BJ (cell line): Measurements from ENCODE around the gene XPNPEP1. TPM values are rescaled to one million over a fixed set of nuclear protein-coding genes. Genes with fewer than 3 reads are reported as not detected.

Experiments
- CTCF ChIA-PET: fragments of 350-600 bp; formaldehyde crosslinking; extraction: SDS; loops from one replicate; lab custom pipeline; 2021; ENCODE audit warnings: antibody characterized with exemption, inconsistent platforms; lab: Yijun Ruan, JAX
- POLR2A ChIA-PET: fragments of 300-600 bp; sonication (Branson Sonifier 250); formaldehyde crosslinking; extraction: SDS; loops from one replicate; lab custom pipeline; 2021; ENCODE audit warnings: antibody characterized with exemption; lab: Charles Lee
- DNase-seq: peaks from one replicate; pipeline ENCODE4 v3.0.0-alpha.2; 2011; ENCODE audit warnings: low read depth
- H3K27me3 ChIP-seq: 2 replicates; pipeline ENCODE4 v1.6.0; 2011; ENCODE audit warnings: low read length; ENCODE audit not compliant: control insufficient read depth, insufficient read depth
- H3K36me3 ChIP-seq: 2 replicates; pipeline ENCODE4 v1.5.1; 2011; ENCODE audit warnings: low read length; ENCODE audit not compliant: control insufficient read depth, insufficient read depth
- H3K4me3 ChIP-seq: 2 replicates; pipeline ENCODE4 v1.5.1; 2011; ENCODE audit warnings: low read depth, mild to moderate bottlenecking, control low read depth, low read length
- polyA plus RNA-seq: library from polyadenylated mRNA; depleted of rRNA; stranded (reverse); fragments of >200 nt; gene quantifications from 2 replicates; pipeline ENCODE4 v1.2.3, GENCODE V29; 2011
- TF ChIP-seq, protein P1 (sequence below): IDR thresholded peaks from 2 replicates; pipeline ENCODE4 v1.5.1; 2011; ENCODE audit warnings: low read depth, mild to moderate bottlenecking, control low read depth, inconsistent platforms, low read length, moderate library complexity; ENCODE audit not compliant: insufficient read depth

XPNPEP1 gene
- polyA plus RNA-seq, 1 experiment: 173 TPM

DNA sequence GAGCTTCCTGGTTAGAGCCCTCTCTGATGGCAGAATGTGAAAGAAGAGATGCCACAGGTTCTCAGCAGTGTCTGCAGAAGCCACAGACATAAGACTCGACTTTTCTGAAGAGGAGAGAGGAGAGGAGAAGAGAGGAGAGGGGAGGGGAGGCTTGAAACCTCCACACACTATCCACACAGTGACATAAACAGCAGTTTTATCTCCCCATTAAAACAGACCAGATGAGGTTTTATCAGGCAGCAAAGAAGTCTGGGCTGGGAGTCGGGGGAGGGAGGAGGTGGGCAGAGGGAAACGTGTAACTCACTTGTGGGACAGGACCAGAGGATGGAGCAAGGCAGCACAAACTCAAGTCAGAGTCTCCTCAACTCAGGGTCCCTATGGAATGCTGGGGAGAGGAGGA lies 76.5 kb downstream of the XPNPEP1 start:
- no peak for DNase-seq
- TF ChIP-seq, protein P1, sequence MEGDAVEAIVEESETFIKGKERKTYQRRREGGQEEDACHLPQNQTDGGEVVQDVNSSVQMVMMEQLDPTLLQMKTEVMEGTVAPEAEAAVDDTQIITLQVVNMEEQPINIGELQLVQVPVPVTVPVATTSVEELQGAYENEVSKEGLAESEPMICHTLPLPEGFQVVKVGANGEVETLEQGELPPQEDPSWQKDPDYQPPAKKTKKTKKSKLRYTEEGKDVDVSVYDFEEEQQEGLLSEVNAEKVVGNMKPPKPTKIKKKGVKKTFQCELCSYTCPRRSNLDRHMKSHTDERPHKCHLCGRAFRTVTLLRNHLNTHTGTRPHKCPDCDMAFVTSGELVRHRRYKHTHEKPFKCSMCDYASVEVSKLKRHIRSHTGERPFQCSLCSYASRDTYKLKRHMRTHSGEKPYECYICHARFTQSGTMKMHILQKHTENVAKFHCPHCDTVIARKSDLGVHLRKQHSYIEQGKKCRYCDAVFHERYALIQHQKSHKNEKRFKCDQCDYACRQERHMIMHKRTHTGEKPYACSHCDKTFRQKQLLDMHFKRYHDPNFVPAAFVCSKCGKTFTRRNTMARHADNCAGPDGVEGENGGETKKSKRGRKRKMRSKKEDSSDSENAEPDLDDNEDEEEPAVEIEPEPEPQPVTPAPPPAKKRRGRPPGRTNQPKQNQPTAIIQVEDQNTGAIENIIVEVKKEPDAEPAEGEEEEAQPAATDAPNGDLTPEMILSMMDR: no peak
- no peaks in the 10 kb centered on the region for H3K36me3 ChIP-seq
- ChIA-PET POLR2A (no interaction called here), CTCF (no interaction called here)
- peaks cover 2% of the 10 kb centered on the region; the same call in 1 of the 2 replicates for H3K27me3 ChIP-seq
- no peak overlapping the region for H3K4me3 ChIP-seq

DNA sequence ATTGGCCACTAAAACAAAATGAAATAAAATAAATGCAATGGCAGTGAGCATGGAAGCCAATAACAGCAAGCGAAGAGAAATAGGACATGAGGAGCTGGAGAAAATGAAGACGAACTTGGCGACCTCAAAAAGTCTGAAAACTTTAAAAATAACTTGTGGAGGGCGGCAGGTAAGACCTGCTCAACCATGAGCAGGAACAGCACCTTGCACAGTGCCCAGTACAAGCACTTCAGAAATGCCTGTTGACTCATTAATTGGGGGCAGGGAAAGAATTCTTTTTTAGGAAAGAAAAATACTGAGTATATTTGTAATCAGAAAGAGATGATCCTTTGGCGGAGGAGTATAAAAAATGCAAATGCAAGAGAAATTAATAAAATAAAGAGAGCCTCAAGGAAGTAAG lies 78.0 kb downstream of the XPNPEP1 start:
- POLR2A ChIA-PET: no interaction called here
- Histone ChIP-seq H3K4me3 (no peak overlapping the region), H3K36me3 (no peaks in the 10 kb centered on the region), H3K27me3 (peaks cover 2% of the 10 kb centered on the region; the same call in 1 of the 2 replicates)
- TF ChIP-seq, protein P1: no peak
- CTCF ChIA-PET: interaction anchor here (1.1 kb wide), 1 partner anchor 11 kb away, joined by 4 read pairs; no protein-coding TSS in a partner anchor
- no peak for DNase-seq

DNA sequence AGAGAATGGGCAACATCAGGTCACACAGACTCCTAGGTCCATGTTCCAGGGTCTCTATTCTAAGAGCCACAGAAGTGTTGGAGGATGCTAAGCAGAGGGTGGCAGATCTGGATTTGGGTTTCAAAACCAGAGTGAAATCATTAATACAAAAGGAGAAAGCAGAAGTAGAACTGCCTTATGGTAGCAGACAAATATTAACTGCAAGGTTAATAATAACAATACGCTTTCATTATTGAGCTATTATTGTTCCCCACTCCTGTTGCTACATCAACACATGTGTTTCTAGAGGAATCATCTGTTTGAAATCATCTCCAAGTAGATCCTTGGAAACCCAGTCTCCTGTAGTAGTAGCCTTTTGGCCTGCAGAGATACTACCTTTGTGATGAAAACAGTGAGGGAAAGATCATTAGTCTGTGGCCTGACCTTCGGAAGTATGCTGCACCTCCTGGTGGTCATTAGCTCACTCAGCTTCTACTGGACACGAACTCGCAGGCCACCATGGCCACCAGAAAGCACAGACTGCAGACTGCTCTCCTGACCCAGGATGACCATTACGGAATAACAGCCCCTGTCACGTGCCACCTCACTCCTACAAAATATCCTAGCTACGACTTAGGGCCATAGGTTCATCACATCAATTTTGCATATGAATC lies 84.6 kb downstream of the XPNPEP1 start:
- TF ChIP-seq, protein P1: no peak
- POLR2A ChIA-PET: no interaction called here

DNA sequence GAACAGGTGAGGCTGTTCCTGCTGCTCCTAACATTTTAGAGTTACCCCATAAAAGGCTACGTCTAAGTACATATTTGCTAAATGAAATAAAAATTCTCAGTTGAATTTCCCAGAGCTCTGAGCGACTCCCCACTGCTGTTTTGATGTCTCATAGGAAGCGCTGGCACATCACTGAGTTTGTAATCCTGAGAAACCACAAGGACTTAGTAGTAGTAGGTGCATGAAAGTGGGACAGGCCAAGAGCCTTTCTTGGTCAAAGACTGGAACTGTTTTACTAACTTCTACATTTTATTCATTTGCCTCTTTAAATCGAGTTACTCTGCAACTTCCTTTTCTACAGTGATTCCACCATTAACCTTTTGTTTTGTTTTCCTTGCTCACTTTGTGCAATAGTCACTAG lies 85.9 kb downstream of the XPNPEP1 start:
- POLR2A ChIA-PET: no interaction called here
- H3K27me3 ChIP-seq: no peaks in the 10 kb centered on the region; the same call in 1 of the 2 replicates
- no peak for DNase-seq
- TF ChIP-seq, protein P1: no peak
- no peaks in the 10 kb centered on the region for H3K36me3 ChIP-seq
- H3K4me3 ChIP-seq: no peak overlapping the region
- CTCF ChIA-PET: interaction anchor here (0.6 kb wide), 1 partner anchor 57 kb away, joined by 3 read pairs; no protein-coding TSS in a partner anchor

More for the DNA sequence above, 84.6 kb downstream of the XPNPEP1 start:
- DNase-seq: no peak
- H3K27me3 ChIP-seq: no peaks in the 10 kb centered on the region; the same call in 1 of the 2 replicates
- no peaks in the 10 kb centered on the region for H3K36me3 ChIP-seq
- CTCF ChIA-PET: interaction anchor here (1.2 kb wide), 1 partner anchor 10 kb away, joined by 4 read pairs; no protein-coding TSS in a partner anchor
- no peak overlapping the region for H3K4me3 ChIP-seq

DNA sequence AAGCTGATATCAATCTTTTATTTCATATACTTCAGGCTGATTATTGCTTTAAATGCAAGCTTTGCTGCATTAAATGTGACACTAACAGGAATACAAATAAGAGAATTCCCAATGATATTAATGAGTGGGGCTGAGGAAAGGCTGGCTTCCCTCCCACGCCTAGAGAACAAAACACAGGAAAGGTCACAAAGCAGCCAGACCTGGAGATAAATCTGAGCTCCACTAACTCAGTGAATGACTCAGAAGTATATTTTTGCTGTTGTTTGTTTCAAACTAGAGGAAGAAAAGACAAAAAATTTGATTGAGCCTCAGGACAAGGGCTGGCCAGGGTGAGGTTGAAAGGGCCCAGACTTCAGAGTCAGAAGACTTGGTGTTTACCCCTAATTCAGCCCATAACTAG lies 88.1 kb downstream of the XPNPEP1 start:
- H3K36me3 ChIP-seq: no peaks in the 10 kb centered on the region
- ChIA-PET POLR2A (no interaction called here), CTCF (interaction anchor here (1.1 kb wide), 1 partner anchor 18 kb away, joined by 3 read pairs; no protein-coding TSS in a partner anchor)
- no peak overlapping the region for H3K4me3 ChIP-seq
- TF ChIP-seq, protein P1: no peak
- DNase-seq: no peak
- H3K27me3 ChIP-seq: no peaks in the 10 kb centered on the region; the same call in 1 of the 2 replicates
